GM21529 (cell line): ENCODE measurements around the gene NELFCD.
A peak's percentile ranks its signal among the peaks of the same experiment; 100 is the strongest.
"Not testable (repeated sequence)": the region's sequence is repeated elsewhere in the genome, so short reads cannot be mapped to it uniquely, and the experiment has no call there.

Experiments
- ATAC-seq: cut with Tn5 transposase; IDR thresholded peaks from one replicate; pipeline ENCODE4 v1.9.1; 2021; ENCODE audit not compliant: unreplicated experiment

NELFCD gene, protein sequence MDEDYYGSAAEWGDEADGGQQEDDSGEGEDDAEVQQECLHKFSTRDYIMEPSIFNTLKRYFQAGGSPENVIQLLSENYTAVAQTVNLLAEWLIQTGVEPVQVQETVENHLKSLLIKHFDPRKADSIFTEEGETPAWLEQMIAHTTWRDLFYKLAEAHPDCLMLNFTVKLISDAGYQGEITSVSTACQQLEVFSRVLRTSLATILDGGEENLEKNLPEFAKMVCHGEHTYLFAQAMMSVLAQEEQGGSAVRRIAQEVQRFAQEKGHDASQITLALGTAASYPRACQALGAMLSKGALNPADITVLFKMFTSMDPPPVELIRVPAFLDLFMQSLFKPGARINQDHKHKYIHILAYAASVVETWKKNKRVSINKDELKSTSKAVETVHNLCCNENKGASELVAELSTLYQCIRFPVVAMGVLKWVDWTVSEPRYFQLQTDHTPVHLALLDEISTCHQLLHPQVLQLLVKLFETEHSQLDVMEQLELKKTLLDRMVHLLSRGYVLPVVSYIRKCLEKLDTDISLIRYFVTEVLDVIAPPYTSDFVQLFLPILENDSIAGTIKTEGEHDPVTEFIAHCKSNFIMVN

GRCh38 chr20:58980711-58981627 is at the start of gene NELFCD:
Gene NELFCD, plus strand, starts transcription at chr20:58981256. Its CDS starts 54 bp downstream, at chr20:58981310.
- peak; percentile 71 for ATAC-seq

DNA sequence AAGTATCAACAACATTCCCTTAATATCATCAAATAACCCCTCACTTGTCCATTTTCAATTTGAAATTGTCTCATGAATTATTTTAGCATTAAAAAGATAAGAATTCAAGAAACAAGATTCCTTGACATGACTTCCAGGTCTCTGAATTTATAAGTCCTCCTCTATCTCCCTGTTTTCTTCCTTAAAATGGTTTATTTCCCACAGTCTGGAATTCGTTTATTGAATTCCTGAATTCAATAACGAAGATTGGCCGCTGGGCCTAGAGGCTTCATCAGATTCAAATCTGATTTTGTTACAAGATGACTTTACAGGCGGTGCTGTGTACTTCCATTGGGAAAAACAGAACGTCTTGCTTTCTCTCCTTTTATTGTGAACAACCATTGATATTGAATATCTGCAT is 48.9 kb upstream of the NELFCD start:
- ATAC-seq = no peak

- no peak for ATAC-seq
Measured at GRCh38 chr20:58938078-58938477, 43.0 kb upstream of the NELFCD start.

DNA sequence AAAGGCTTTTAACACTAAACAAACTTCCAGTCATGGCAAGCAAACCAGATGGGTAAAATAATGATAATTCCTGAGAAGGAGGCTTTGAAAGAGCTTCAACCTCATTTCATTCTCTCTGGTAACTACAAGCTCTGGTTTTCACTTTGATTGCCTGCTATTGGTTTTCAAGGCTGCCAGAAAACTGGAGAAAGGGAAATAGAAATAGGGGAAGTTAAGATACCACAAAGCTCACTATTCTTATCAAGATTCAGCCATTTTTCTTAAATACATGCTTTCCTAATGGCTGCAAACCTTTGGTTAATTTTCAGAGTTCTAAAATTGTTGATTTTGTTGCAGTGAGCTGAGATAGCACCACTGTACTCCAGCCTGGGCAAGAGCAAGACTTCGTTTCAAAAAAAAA is 42.5 kb upstream of the NELFCD start:
- no peak for ATAC-seq

GRCh38 chr20:58941471-58941870 is 39.6 kb upstream of the NELFCD start:
- no peak for ATAC-seq

DNA sequence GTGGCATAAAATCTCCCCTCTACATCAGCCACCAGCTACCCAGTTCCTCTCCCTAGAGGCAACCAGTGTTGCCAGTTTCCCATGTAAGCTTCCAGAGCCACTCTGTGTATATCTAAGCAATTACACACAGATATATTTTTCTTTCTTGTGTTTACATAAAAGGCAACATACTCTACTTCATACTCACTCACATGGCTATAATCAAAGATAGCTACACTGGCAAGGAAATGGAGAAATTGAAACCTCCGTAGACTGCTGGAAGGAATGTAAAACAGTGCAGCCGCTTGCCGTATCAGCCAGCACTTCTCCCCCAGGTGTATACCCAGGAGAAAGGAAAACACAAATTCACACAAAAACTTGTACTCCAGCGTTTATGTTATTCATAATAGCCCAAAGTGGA is 38.5 kb upstream of the NELFCD start:
- ATAC-seq = no peak

GRCh38 chr20:58944610-58945009 is 36.4 kb upstream of the NELFCD start:
- ATAC-seq = no peak

DNA sequence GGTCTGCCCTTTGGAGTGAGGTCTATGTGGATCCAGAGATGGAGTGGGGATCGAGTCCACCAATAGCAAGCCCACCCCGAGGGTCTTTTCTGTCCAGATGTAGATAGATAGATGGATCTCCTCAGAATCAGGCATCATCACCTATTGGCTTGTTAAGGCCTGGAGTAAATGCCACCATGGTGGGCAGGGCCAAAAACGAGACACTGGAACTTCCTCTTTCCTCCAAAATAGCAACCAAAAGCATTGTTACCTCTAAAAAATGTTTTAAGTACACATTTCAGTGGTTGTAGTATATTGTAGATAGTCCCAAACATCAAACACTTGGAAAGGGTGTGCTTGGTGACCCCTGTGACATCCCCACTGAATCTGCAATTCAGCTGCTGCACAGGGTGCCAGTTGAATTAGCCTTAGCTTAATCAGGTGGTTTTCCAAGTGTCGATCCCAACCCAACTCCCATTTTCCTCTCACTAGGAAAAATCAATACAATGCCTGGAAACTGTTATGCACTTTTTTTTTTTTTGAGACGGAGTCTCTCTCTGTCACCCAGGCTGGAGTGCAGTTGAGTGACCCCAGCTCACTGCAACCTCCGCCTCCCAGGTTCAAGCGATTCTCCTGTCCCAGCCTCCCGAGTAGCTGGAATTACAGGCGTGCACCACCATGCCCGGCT is 35.0 kb upstream of the NELFCD start:
- no peak for ATAC-seq

DNA sequence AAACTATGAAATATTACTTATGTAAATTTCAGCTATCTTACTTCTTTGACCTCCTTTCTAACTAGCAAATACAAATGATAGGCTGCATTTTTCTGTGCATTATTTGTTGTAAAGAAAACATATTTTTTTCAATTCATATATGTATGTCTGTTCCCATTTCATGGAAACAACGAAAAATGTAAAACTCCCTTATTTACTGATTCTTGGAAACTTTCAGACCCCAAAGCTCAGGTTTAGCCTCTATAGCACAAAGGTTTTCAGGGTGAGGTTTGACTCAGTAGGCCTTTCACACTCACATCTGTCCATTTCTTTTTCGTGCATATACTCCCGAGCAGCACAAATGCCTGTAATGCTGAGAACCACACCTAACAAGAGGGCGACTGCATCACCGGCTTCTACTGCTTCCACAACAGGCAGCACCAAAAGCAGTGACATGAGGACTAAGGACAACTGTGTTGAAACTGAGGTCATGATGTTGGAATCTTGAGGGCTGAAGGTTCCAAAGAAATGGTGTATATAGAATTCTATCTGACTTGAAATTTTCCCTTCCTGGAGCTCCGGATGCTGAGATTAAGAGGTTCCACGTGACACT is 33.2 kb upstream of the NELFCD start:
- not testable (repeated sequence) for ATAC-seq

- ATAC-seq = no peak
Measured at GRCh38 chr20:58950603-58951002, 30.5 kb upstream of the NELFCD start.

GRCh38 chr20:58953050-58953449 is 28.0 kb upstream of the NELFCD start:
- no peak for ATAC-seq

DNA sequence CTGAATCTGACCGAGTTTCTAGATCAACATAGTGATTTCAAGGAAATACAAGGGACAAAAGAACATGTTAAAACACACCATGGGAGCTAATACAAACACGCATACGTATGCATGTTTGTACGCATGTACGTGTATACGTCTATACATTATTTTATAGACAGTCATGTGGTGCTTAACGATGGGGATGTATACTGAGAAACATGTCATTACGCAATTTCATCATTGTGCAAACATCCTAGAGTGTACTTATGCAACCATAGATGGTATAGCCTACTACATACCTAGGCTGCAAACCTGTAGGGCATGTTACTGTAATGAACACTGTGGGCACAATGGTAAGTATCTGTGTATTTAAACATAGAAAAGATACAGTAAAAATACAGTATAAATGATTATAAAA is 25.0 kb upstream of the NELFCD start:
- ATAC-seq = no peak

DNA sequence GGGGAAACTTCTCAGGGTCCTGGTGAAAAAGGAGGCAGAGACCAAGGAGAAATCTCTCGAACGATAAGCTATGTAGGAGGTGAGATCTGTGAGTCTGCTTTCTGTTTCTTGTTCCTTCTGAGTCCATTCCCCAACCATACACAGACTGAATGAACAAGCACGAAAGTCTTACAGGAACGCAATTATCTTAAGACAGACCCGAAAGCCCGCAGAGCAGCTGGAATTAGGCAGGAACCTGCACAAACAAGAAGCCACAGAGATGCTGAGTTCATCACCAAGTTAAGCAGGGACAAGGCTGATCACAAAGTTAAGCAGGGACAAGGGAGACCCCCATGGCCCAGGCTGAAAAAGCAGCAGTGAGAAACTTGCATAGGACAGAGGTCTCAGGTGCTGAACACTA is 21.4 kb upstream of the NELFCD start:
- ATAC-seq = no peak

DNA sequence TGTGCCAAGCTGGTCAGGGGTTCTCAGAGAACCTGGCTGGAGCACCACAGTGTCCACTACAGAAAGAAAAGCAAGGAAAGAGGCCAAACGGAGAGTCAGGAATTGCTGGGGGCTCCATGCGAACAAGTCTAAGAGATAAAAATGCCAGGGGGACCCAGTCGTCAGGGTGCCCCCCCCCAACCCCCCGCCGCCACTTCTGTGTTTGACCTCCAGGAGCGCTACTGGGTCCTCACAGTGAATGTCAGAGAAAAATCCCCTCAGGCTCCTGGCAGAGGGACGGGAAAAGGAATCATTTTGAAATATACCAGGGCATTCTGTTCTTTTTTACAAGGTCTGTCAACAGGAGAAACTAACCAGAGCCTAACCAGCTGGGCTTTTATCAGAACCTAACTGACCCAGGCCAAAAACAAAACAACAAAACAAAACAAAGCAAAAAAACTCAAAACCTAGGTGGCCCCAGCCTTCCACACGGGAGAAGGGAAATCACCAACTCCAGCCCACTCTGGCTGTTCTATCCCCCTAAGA is 17.9 kb upstream of the NELFCD start:
- no peak for ATAC-seq

- ATAC-seq = not testable (repeated sequence)
Measured at GRCh38 chr20:58963922-58964321, 17.1 kb upstream of the NELFCD start.

DNA sequence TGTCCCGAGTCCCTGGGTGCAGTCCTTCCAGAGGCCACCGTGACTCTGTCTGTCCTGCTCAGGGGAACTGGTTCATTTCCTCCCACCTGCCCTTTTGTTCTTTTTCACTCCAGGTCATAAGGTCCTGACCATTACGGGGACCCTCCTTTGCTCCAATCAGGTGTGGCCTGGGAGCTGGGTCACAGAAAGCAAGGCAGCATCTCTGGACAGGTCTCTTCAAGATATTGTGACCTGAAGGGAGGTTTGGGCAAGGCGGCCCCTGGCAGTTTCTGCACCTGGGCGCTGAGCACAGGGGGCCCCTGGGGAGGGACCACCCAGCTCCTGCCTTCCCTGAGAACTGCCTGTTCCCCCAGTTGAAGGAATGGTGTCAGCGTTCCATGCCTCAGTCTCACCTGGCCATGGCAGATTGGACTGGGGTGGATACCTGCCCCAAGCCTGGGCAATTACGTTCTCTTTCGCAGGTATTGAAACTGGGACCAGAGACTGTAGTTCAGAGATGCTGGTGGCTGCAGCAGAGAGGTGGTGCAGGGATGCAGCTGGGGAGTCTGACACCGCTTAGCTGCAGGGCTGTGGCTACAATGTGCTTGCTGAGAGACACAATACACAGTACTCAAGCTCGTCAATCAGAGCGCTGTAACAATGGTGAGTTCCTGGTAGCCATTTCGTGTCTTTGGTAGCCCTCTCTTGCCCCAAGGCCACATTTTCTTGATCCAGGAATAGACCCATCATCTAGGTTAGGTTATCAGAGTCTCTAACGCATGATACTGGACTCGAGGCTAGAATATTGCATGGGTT is 15.6 kb upstream of the NELFCD start:
- no peak for ATAC-seq

GRCh38 chr20:58967652-58968429 is 13.2 kb upstream of the NELFCD start:
- no peak for ATAC-seq

DNA sequence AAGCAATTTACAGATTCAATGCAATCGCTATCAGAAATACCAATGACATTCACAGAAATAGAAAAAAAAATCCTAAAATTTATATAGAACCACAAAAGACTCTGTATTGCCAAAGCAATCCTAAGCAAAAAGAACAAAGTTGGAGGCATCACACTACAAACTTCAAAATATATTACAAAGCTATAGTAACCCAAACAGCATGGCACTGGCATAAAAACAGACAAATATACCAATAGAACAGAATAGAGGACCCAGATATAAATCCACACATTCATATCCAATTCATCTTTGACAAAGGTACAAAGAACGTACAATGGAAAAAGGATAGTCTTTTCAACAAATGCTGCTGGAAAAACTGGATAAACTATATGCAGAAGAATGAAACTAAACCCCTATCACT is 11.6 kb upstream of the NELFCD start:
- no peak for ATAC-seq

- no peak for ATAC-seq
Measured at GRCh38 chr20:58970146-58970545, 10.9 kb upstream of the NELFCD start.
